H1 (cell line): Measurements from ENCODE around the gene IL6R. TPM values are rescaled to one million over a fixed set of nuclear protein-coding genes. Genes with fewer than 3 reads are reported as not detected.
A peak's percentile ranks its signal among the peaks of the same experiment; 100 is the strongest.

Experiments used
- CTCF ChIA-PET: fragments of 300-600 bp; sonication (Branson Sonifier 250); formaldehyde crosslinking; loops from one replicate; lab custom pipeline; 2021; ENCODE audit not compliant: partially characterized antibody; lab: Charles Lee
- POLR2A ChIA-PET: fragments of 300-600 bp; sonication (Branson Sonifier 250); formaldehyde crosslinking; loops from one replicate; lab custom pipeline; 2021; ENCODE audit warnings: inconsistent platforms; ENCODE audit not compliant: partially characterized antibody; lab: Charles Lee
- DNase-seq, 2 experiments: peaks; one replicate each; pipeline versions ENCODE4 v3.0.0 to v3.0.0-alpha.2; 2010 to 2022; ENCODE audit warnings: low spot score in 2 of 2, low read depth in 1 of 2, mixed read lengths in 1 of 2
- FAIRE-seq: peaks from 2 replicates; lab custom pipeline; 2011; peaks lifted over from hg19 to GRCh38; lab: Jason Lieb, UNC
- H2AFZ ChIP-seq: 2 replicates; pipeline ENCODE4 v1.8.1; 2012; ENCODE audit warnings: low read length, inconsistent platforms
- H2AK5ac ChIP-seq: 2 replicates; pipeline ENCODE4 v1.6.1; 2013; ENCODE audit warnings: low read depth, low read length
- H2BK120ac ChIP-seq: replicated peaks from 2 replicates; pipeline ENCODE3; 2013; ENCODE audit warnings: low read depth, low read length, inconsistent platforms
- H2BK12ac ChIP-seq: 2 replicates; pipeline ENCODE4 v1.6.1; 2013; ENCODE audit warnings: low read depth, low read length
- H2BK15ac ChIP-seq: 2 replicates; pipeline ENCODE4 v1.6.1; 2013; ENCODE audit warnings: low read length
- H2BK20ac ChIP-seq: 2 replicates; pipeline ENCODE4 v1.6.1; 2013; ENCODE audit warnings: low read length
- H2BK5ac ChIP-seq: 2 replicates; pipeline ENCODE4 v1.6.1; 2013; ENCODE audit warnings: low read depth, low read length
- H3K14ac ChIP-seq: 2 replicates; pipeline ENCODE4 v1.6.1; 2013; ENCODE audit warnings: inconsistent platforms; ENCODE audit not compliant: insufficient read length
- H3K18ac ChIP-seq: 2 replicates; pipeline ENCODE4 v1.6.1; 2013; ENCODE audit warnings: low read length; ENCODE audit errors: extremely low read depth
- H3K23ac ChIP-seq: 2 replicates; pipeline ENCODE4 v1.6.1; 2013; ENCODE audit warnings: inconsistent platforms; ENCODE audit not compliant: insufficient read length
- H3K23me2 ChIP-seq: 2 replicates; pipeline ENCODE4 v1.6.1; 2013; ENCODE audit warnings: low read depth, low read length
- H3K27ac ChIP-seq: 2 replicates; pipeline ENCODE4 v1.6.1; 2011; ENCODE audit warnings: low read depth, low read length, inconsistent platforms
- H3K27me3 ChIP-seq, 4 experiments: replicated peaks in 1 of 4; 1 replicate in 1 of 4; 2 replicates in 3 of 4; pipeline versions ENCODE4 v1.6.1 to v1.8.1; 2011 to 2013; ENCODE audit warnings: low read length in 3 of 4, mild to moderate bottlenecking in 3 of 4, inconsistent platforms in 2 of 4, mixed read lengths in 2 of 4, moderate library complexity in 1 of 4; ENCODE audit not compliant: control insufficient read depth in 3 of 4, insufficient read depth in 3 of 4; ENCODE audit errors: extremely low read depth in 1 of 4
- H3K36me3 ChIP-seq, 4 experiments: 2 replicates each; pipeline versions ENCODE4 v1.6.1 to v1.8.1; 2011 to 2013; ENCODE audit warnings: mild to moderate bottlenecking in 4 of 4, low read length in 3 of 4, moderate library complexity in 2 of 4, control low read depth in 1 of 4, inconsistent platforms in 1 of 4; ENCODE audit not compliant: insufficient read depth in 4 of 4, control insufficient read depth in 2 of 4
- H3K4ac ChIP-seq: replicated peaks from 2 replicates; pipeline ENCODE3; 2013; ENCODE audit warnings: low read length, low read depth, mixed read lengths, inconsistent platforms; ENCODE audit not compliant: insufficient read length
- H3K4me1 ChIP-seq, 4 experiments: replicated peaks in 1 of 4; 1 replicate in 1 of 4; 2 replicates in 3 of 4; pipeline versions ENCODE4 v1.6.1 to v1.8.1; 2011 to 2013; ENCODE audit warnings: low read length in 3 of 4, inconsistent platforms in 2 of 4, mixed read lengths in 1 of 4; ENCODE audit not compliant: insufficient read depth in 4 of 4, control insufficient read depth in 3 of 4
- H3K4me2 ChIP-seq, 2 experiments: 2 replicates each; pipeline versions ENCODE4 v1.6.1 to v1.8.1; 2011 to 2013; ENCODE audit warnings: low read depth in 2 of 2, low read length in 2 of 2, control low read depth in 1 of 2, inconsistent platforms in 1 of 2, mild to moderate bottlenecking in 1 of 2; ENCODE audit not compliant: insufficient read depth in 1 of 2
- H3K4me3 ChIP-seq, 4 experiments: fragments of 200-600, 300-600 bp in 1 of 4; sonication (generic), shearing (Covaris generic), sonication (Bioruptor Twin) in 1 of 4; 2 replicates each; pipeline versions ENCODE4 v1.5.1 to v1.8.1; 2011 to 2016; ENCODE audit warnings: low read length in 4 of 4, low read depth in 3 of 4, control low read depth in 2 of 4, inconsistent platforms in 2 of 4, mild to moderate bottlenecking in 2 of 4, mixed read lengths in 1 of 4, moderate library complexity in 1 of 4; ENCODE audit not compliant: insufficient read depth in 2 of 4; ENCODE audit errors: extremely low read depth in 1 of 4
- H3K56ac ChIP-seq: replicated peaks from 2 replicates; pipeline ENCODE3; 2013; ENCODE audit warnings: low read depth, mild to moderate bottlenecking, mixed read lengths, low read length, inconsistent platforms; ENCODE audit not compliant: insufficient read length
- H3K79me1 ChIP-seq: 2 replicates; pipeline ENCODE4 v1.6.1; 2013; ENCODE audit warnings: low read depth, low read length, control low read depth
- H3K79me2 ChIP-seq, 2 experiments: 2 replicates each; pipeline versions ENCODE4 v1.6.1 to v1.8.1; 2012 to 2013; ENCODE audit warnings: low read length in 2 of 2, mild to moderate bottlenecking in 2 of 2, inconsistent platforms in 1 of 2; ENCODE audit not compliant: insufficient read depth in 2 of 2, control insufficient read depth in 1 of 2
- H3K9ac ChIP-seq, 4 experiments: replicated peaks in 1 of 4; 1 replicate in 1 of 4; 2 replicates in 3 of 4; pipeline versions ENCODE4 v1.6.1 to v1.8.1; 2011 to 2013; ENCODE audit warnings: low read depth in 3 of 4, low read length in 3 of 4, control low read depth in 2 of 4, mild to moderate bottlenecking in 2 of 4, moderate library complexity in 2 of 4, inconsistent platforms in 1 of 4; ENCODE audit errors: extremely low read depth in 1 of 4
- H3K9me3 ChIP-seq, 2 experiments: 2 replicates each; pipeline versions ENCODE4 v1.6.1 to v1.8.1; 2012 to 2013; ENCODE audit warnings: mild to moderate bottlenecking in 2 of 2, moderate library complexity in 2 of 2, control low read depth in 1 of 2, inconsistent platforms in 1 of 2, low read depth in 1 of 2, low read length in 1 of 2, mixed read lengths in 1 of 2; ENCODE audit not compliant: insufficient read depth in 2 of 2
- H4K20me1 ChIP-seq, 2 experiments: replicated peaks in 1 of 2; 2 replicates each; pipeline versions ENCODE3 to v1.8.1; 2011 to 2013; ENCODE audit warnings: inconsistent platforms in 2 of 2, low read length in 2 of 2, mild to moderate bottlenecking in 1 of 2; ENCODE audit not compliant: insufficient read depth in 2 of 2, control insufficient read depth in 1 of 2
- H4K5ac ChIP-seq: 2 replicates; pipeline ENCODE4 v1.6.1; 2013; ENCODE audit warnings: low read length, low read depth, mixed read lengths, inconsistent platforms; ENCODE audit not compliant: insufficient read length
- H4K8ac ChIP-seq: 2 replicates; pipeline ENCODE4 v1.8.0; 2013; ENCODE audit warnings: mild to moderate bottlenecking, moderate library complexity, low read length, inconsistent platforms; ENCODE audit not compliant: insufficient read depth; ENCODE audit errors: extremely low read depth
- H4K91ac ChIP-seq: replicated peaks from 2 replicates; pipeline ENCODE3; 2013; ENCODE audit warnings: low read length, mixed read lengths, inconsistent platforms; ENCODE audit not compliant: insufficient read length
- CHD1 ChIP-seq: IDR thresholded peaks from 2 replicates; pipeline ENCODE4 v1.6.1; 2012; ENCODE audit warnings: low read depth, low read length, improper control_type of control experiment
- FOSL1 ChIP-seq: IDR thresholded peaks from 2 replicates; pipeline ENCODE4 v1.6.1; 2011; ENCODE audit warnings: mild to moderate bottlenecking, low read depth, low read length, moderate library complexity; ENCODE audit not compliant: insufficient read depth
- HDAC2 ChIP-seq, 2 experiments: fragments of 300-600 bp in 1 of 2; sonication (generic) in 1 of 2; IDR thresholded peaks; 2 replicates each; pipeline ENCODE4 v1.6.1; 2011 to 2012; ENCODE audit warnings: low read depth in 2 of 2, low read length in 2 of 2, mild to moderate bottlenecking in 2 of 2, moderate library complexity in 2 of 2, borderline replicate concordance in 1 of 2, inconsistent platforms in 1 of 2
- KDM5A ChIP-seq: fragments of 200-600 bp; IDR thresholded peaks from 2 replicates; pipeline ENCODE4 v1.7.1; 2012; ENCODE audit warnings: mild to moderate bottlenecking, low read length, inconsistent platforms, mixed read lengths
- PHF8 ChIP-seq: fragments of 200-600 bp; sonication (generic); conservative IDR thresholded peaks from 2 replicates; pipeline ENCODE4 v1.7.1; 2012; ENCODE audit warnings: low read depth, mild to moderate bottlenecking, inconsistent platforms, low read length, moderate library complexity
- SIRT6 ChIP-seq: IDR thresholded peaks from one replicate; pipeline ENCODE4 v1.7.1; 2012; ENCODE audit warnings: low read length, inconsistent platforms
- USF2 ChIP-seq: IDR thresholded peaks from 2 replicates; pipeline ENCODE4 v1.6.1; 2011; ENCODE audit warnings: low read length, improper control_type of control experiment
- WGBS, 2 experiments: shearing (Covaris generic) in 1 of 2; methylation state at CpG; one replicate each; pipeline versions ENCODE4 v1.1.6 to v1.1.7; 2013 to 2015; ENCODE audit warnings: low lambda C conversion rate in 2 of 2, mixed read lengths in 2 of 2, inconsistent platforms in 1 of 2, low coverage in 1 of 2, missing lambda C conversion rate in 1 of 2; ENCODE audit not compliant: insufficient replicate concordance in 2 of 2, insufficient coverage in 1 of 2, insufficient read length in 1 of 2; ENCODE audit errors: extremely low coverage in 1 of 2, missing lambda C conversion rate in 1 of 2; 5-methylcytosine and 5-hydroxymethylcytosine counted together
- polyA plus RNA-seq, 7 experiments: library from polyadenylated mRNA; depleted of rRNA in 3 of 7; stranded (reverse) in 5 of 7; unstranded in 2 of 7; fragments of >200 nt in 5 of 7; fragments of 200-250 nt in 2 of 7; gene quantifications; 1 replicate in 5 of 7; 2 replicates in 1 of 7; 4 replicates in 1 of 7; pipeline versions ENCODE4 v1.2.1 to v1.2.3, GENCODE V29; 2011 to 2013; ENCODE audit warnings: missing spikeins in 2 of 7, mixed read lengths in 2 of 7
- total RNA-seq: library from RNA; stranded (reverse); fragmentation: NEBNext Ultra II Directional; extraction: Animal tissue kit (Norgen Biotek cat#: 25700); gene quantifications from 2 replicates; pipeline ENCODE4 v1.2.1, GENCODE V29; 2021

IL6R gene
- total and polyA plus RNA-seq, 2 of the 8 experiments (the other 6 are each of a cell fraction or from before 2014, with no cell fraction given): 2.3 to 3.0 TPM

GRCh38 chr1:154441241-154441888 lies 36.2 kb downstream of the IL6R start:
- Histone ChIP-seq H3K4me1 (peaks cover 0 to 4% (median 0%) of the 10 kb centered on the region in 4 experiments; a peak in 2 of 7 replicates), H4K5ac (no peak overlapping the region), H3K27ac (no peak overlapping the region), H3K4me2 (no peak overlapping the region), H3K9me3 (no peaks in the 10 kb centered on the region), H3K23ac (no peak overlapping the region), H4K8ac (no peak overlapping the region), H2BK15ac (no peak overlapping the region), H3K56ac (no peak overlapping the region), H2AFZ (no peak overlapping the region), H2BK20ac (no peak overlapping the region), H2AK5ac (no peak overlapping the region), H3K14ac (no peak overlapping the region), H3K23me2 (peaks cover 4% of the 10 kb centered on the region; the same call in 1 of the 2 replicates), H3K79me2 (no peaks in the 10 kb centered on the region), H3K36me3 (no peaks in the 10 kb centered on the region), H2BK12ac (peak overlapping the region; percentile 75; the same call in 1 of the 2 replicates), H4K20me1 (no peaks in the 10 kb centered on the region), H4K91ac (no peak overlapping the region), H3K9ac (no peak overlapping the region), H3K27me3 (no peaks in the 10 kb centered on the region; a peak in 1 of 7 replicates), H2BK5ac (0 out of 2 replicates have a peak overlapping the region, but pooled peaks have one; percentile 60), H3K79me1 (no peaks in the 10 kb centered on the region), H3K4me3 (no peak overlapping the region), H3K18ac (no peak overlapping the region), H3K4ac (no peak overlapping the region), H2BK120ac (no peak overlapping the region)
- POLR2A ChIA-PET: interaction anchor here (1.1 kb wide), 1 partner anchor 91 kb away, joined by 3 read pairs; no protein-coding TSS in a partner anchor
- TF ChIP-seq HDAC2 (IDR thresholded peaks at IDR 0.05; ENCODE audit: borderline replicate concordance in 1 of 2, low read depth in 2 of 2, low read length in 2 of 2) (no peak), USF2 (no peak), CHD1 (no peak), KDM5A (no peak), FOSL1 (no peak), PHF8 (no peak), SIRT6 (no peak)
- no peak for FAIRE-seq
- no peak for DNase-seq
- WGBS, 2 experiments: 78% methylated on average over 8 of the region's 8 CpGs; no CpG with 5 or more reads in 1 of the 2 experiments
- CTCF ChIA-PET: interaction anchor here (0.7 to 3.2 kb wide), 15 partner anchors 8 to 150 kb away, joined by 3 to 27 read pairs (median 5); no protein-coding TSS in a partner anchor
